Endothelial cell (in vitro differentiated cells): Measurements from ENCODE around the gene KLHL10. TPM values are rescaled to one million over a fixed set of nuclear protein-coding genes. Genes with fewer than 3 reads are reported as not detected.

Experiments used
- DNase-seq: peaks from one replicate; pipeline ENCODE4 v3.0.0; 2021; ENCODE audit warnings: low spot score
- H3K27ac Mint-ChIP-seq: one replicate; pipeline ENCODE4 v1.8.0; 2021; ENCODE audit warnings: mixed read lengths, inconsistent platforms; ENCODE audit not compliant: unreplicated experiment
- H3K27me3 Mint-ChIP-seq: one replicate; pipeline ENCODE4 v1.8.0; 2021; ENCODE audit warnings: mild to moderate bottlenecking, moderate library complexity, mixed read lengths, inconsistent platforms; ENCODE audit not compliant: unreplicated experiment
- H3K36me3 Mint-ChIP-seq: one replicate; pipeline ENCODE4 v1.8.0; 2021; ENCODE audit warnings: mild to moderate bottlenecking, low read depth, mixed read lengths, inconsistent platforms; ENCODE audit not compliant: unreplicated experiment
- H3K4me1 Mint-ChIP-seq: one replicate; pipeline ENCODE4 v1.8.0; 2021; ENCODE audit warnings: mild to moderate bottlenecking, mixed read lengths, inconsistent platforms; ENCODE audit not compliant: unreplicated experiment
- H3K4me3 Mint-ChIP-seq: one replicate; pipeline ENCODE4 v1.8.0; 2021; ENCODE audit warnings: mild to moderate bottlenecking, mixed read lengths, inconsistent platforms; ENCODE audit not compliant: unreplicated experiment
- H3K9me3 Mint-ChIP-seq: one replicate; pipeline ENCODE4 v1.8.0; 2021; ENCODE audit warnings: mixed read lengths, inconsistent platforms; ENCODE audit not compliant: unreplicated experiment
- CTCF ChIP-seq: fragments of 200-600 bp; sonication (generic); IDR thresholded peaks from one replicate; pipeline ENCODE4 v1.5.0; 2021; ENCODE audit warnings: antibody characterized with exemption; ENCODE audit not compliant: unreplicated experiment
- long read RNA-seq: library from polyadenylated mRNA; unstranded; transcript quantifications from one replicate; pipeline ENCODE4 v2.0.0, GENCODE V29; 2020; ENCODE audit not compliant: unreplicated experiment
- total RNA-seq: library from RNA; stranded (reverse); fragmentation: NEBNext Ultra II Directional; extraction: Animal tissue kit (Norgen Biotek cat#: 25700); gene quantifications from one replicate; pipeline ENCODE4 v1.2.1, GENCODE V29; 2021; ENCODE audit not compliant: unreplicated experiment

KLHL10 gene
- not detected for total RNA-seq
- long read RNA-seq, result 0 reads

DNA sequence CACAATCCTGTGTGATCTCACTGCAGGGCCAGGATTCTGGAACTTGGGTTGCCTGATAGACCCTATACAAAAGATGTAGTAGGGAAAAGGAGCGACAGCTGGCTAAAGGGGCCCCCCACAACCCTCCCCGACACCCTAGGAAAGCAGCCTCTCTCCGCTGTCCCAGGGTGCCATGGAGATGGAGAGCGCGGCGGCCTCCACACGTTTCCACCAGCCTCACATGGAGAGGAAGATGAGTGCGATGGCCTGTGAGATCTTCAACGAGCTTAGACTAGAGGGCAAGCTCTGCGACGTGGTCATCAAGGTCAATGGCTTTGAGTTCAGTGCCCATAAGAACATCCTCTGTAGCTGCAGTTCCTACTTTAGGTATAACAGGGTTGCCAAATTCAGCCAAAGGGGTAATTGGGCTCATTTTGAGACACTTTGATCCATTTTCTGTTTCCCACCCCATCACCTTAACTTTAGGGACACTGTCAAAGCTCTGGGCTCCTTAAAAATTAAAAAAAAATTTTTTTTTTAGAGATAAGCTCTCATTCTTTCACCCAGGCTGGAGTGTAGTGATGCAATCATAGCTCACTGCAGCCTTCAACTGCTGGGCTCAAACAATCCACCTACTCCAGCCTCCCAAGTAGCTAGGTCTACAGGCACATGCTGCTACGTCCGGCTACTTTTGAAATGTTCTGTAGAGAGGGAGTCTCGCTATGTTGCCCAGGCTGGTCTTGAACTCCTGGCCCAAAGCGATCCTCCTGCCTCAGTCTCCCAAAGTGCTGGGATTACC, at the start of gene KLHL10:
Gene KLHL10 (plus strand): TSS at position 65 of the 778 bp plus-strand sequence. CDS start 108 bp downstream, at position 173.
- Mint-ChIP-seq H3K4me1 (no peaks in the 10 kb centered on the region), H3K36me3 (peaks cover under 1% of the 10 kb centered on the region), H3K9me3 (no peaks in the 10 kb centered on the region), H3K27me3 (peaks cover 2% of the 10 kb centered on the region), H3K4me3 (no peak within 1 kb of the TSS), H3K27ac (no peak within 1 kb of the TSS)
- no peak for DNase-seq
- no peak for TF ChIP-seq CTCF

DNA sequence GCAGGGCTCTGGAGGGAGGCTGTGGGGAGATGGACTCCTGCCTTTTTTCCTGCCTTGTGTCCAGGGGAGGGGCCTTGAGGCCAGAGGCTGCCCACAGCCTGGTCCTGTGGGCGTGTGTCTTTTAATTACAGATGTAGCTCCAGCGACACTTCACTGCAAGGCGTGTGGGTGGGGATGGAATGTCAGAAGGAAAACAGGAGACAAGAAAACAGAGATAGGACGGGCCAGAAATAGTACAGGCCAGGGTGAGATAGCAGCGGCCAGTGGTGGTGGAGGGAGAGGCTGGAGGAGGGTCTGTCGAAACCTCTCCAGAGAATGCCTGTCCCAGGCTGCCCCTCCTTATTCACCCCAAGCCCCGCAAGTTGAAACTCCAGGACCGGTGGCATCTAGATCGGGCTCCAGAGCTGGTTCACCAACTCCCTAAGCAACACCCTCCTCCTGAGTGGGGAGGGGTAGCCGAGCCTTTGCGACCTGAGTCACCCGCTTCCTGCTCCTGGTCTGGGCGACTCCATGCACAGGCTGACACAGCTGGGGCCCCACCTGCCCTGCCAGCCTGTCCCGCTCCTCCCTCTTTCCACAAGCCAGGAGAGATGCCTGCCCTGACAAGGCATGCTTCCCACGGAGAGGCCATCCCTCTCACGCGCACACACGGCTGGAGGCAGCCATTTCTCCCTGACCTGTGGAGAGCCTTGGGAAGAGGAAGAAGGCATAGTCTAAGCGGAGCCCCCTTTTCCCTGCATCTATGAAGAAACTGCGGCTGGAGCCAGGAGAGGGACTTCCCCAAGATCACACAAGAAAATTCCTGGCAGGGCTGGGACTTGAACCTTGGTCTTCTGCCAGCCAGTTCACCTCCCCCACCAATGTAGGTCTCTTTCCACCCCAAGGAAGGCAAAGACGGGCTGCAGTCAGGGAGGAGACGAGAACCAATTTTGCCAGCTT, 44.5 kb upstream of the KLHL10 start:
- DNase-seq, result no peak
- no peak overlapping the region for H3K4me3 Mint-ChIP-seq
- no peak for TF ChIP-seq CTCF
- peaks cover 4% of the 10 kb centered on the region for H3K27me3 Mint-ChIP-seq
- H3K9me3 Mint-ChIP-seq, result no peaks in the 10 kb centered on the region
- peaks cover 25% of the 10 kb centered on the region for H3K4me1 Mint-ChIP-seq
- H3K36me3 Mint-ChIP-seq, result no peaks in the 10 kb centered on the region
- H3K27ac Mint-ChIP-seq, result no peak overlapping the region

- no peaks in the 10 kb centered on the region for H3K9me3 Mint-ChIP-seq
- no peak overlapping the region for H3K27ac Mint-ChIP-seq
- TF ChIP-seq CTCF, result no peak
Observed at GRCh38 chr17:41793784-41794539, 43.7 kb upstream of the KLHL10 start.

GRCh38 chr17:41794540-41794975, 43.1 kb upstream of the KLHL10 start:
- DNase-seq, result no peak
- no peak for TF ChIP-seq CTCF
- peaks cover 5% of the 10 kb centered on the region for H3K27me3 Mint-ChIP-seq

More at GRCh38 chr17:41793784-41794539, 43.7 kb upstream of the KLHL10 start:
- DNase-seq, result no peak
- Mint-ChIP-seq H3K4me3 (no peak overlapping the region), H3K36me3 (no peaks in the 10 kb centered on the region), H3K27me3 (peaks cover 4% of the 10 kb centered on the region), H3K4me1 (peaks cover 25% of the 10 kb centered on the region)

More at GRCh38 chr17:41794540-41794975, 43.1 kb upstream of the KLHL10 start:
- H3K4me1 Mint-ChIP-seq, result peaks cover 23% of the 10 kb centered on the region
- no peaks in the 10 kb centered on the region for H3K9me3 Mint-ChIP-seq
- no peak overlapping the region for H3K27ac Mint-ChIP-seq
- H3K4me3 Mint-ChIP-seq, result no peak overlapping the region
- H3K36me3 Mint-ChIP-seq, result no peaks in the 10 kb centered on the region
